H1 (cell line): Measurements from ENCODE around the gene TSPEAR. TPM values are rescaled to one million over a fixed set of nuclear protein-coding genes. Genes with fewer than 3 reads are reported as not detected.

Experiments used
- CTCF ChIA-PET: fragments of 300-600 bp; sonication (Branson Sonifier 250); formaldehyde crosslinking; loops from one replicate; lab custom pipeline; 2021; ENCODE audit not compliant: partially characterized antibody; lab: Charles Lee
- POLR2A ChIA-PET: fragments of 300-600 bp; sonication (Branson Sonifier 250); formaldehyde crosslinking; loops from one replicate; lab custom pipeline; 2021; ENCODE audit warnings: inconsistent platforms; ENCODE audit not compliant: partially characterized antibody; lab: Charles Lee
- DNase-seq, 2 experiments: peaks; one replicate each; pipeline versions ENCODE4 v3.0.0 to v3.0.0-alpha.2; 2010 to 2022; ENCODE audit warnings: low spot score in 2 of 2, low read depth in 1 of 2, mixed read lengths in 1 of 2
- FAIRE-seq: peaks from 2 replicates; lab custom pipeline; 2011; peaks lifted over from hg19 to GRCh38; lab: Jason Lieb, UNC
- H2AFZ ChIP-seq: 2 replicates; pipeline ENCODE4 v1.8.1; 2012; ENCODE audit warnings: low read length, inconsistent platforms
- H2AK5ac ChIP-seq: 2 replicates; pipeline ENCODE4 v1.6.1; 2013; ENCODE audit warnings: low read depth, low read length
- H2BK120ac ChIP-seq: replicated peaks from 2 replicates; pipeline ENCODE3; 2013; ENCODE audit warnings: low read depth, low read length, inconsistent platforms
- H2BK12ac ChIP-seq: 2 replicates; pipeline ENCODE4 v1.6.1; 2013; ENCODE audit warnings: low read depth, low read length
- H2BK15ac ChIP-seq: 2 replicates; pipeline ENCODE4 v1.6.1; 2013; ENCODE audit warnings: low read length
- H2BK20ac ChIP-seq: 2 replicates; pipeline ENCODE4 v1.6.1; 2013; ENCODE audit warnings: low read length
- H2BK5ac ChIP-seq: 2 replicates; pipeline ENCODE4 v1.6.1; 2013; ENCODE audit warnings: low read depth, low read length
- H3K14ac ChIP-seq: 2 replicates; pipeline ENCODE4 v1.6.1; 2013; ENCODE audit warnings: inconsistent platforms; ENCODE audit not compliant: insufficient read length
- H3K18ac ChIP-seq: 2 replicates; pipeline ENCODE4 v1.6.1; 2013; ENCODE audit warnings: low read length; ENCODE audit errors: extremely low read depth
- H3K23ac ChIP-seq: 2 replicates; pipeline ENCODE4 v1.6.1; 2013; ENCODE audit warnings: inconsistent platforms; ENCODE audit not compliant: insufficient read length
- H3K23me2 ChIP-seq: 2 replicates; pipeline ENCODE4 v1.6.1; 2013; ENCODE audit warnings: low read depth, low read length
- H3K27ac ChIP-seq: 2 replicates; pipeline ENCODE4 v1.6.1; 2011; ENCODE audit warnings: low read depth, low read length, inconsistent platforms
- H3K27me3 ChIP-seq, 4 experiments: replicated peaks in 1 of 4; 1 replicate in 1 of 4; 2 replicates in 3 of 4; pipeline versions ENCODE4 v1.6.1 to v1.8.1; 2011 to 2013; ENCODE audit warnings: low read length in 3 of 4, mild to moderate bottlenecking in 3 of 4, inconsistent platforms in 2 of 4, mixed read lengths in 2 of 4, moderate library complexity in 1 of 4; ENCODE audit not compliant: control insufficient read depth in 3 of 4, insufficient read depth in 3 of 4; ENCODE audit errors: extremely low read depth in 1 of 4
- H3K36me3 ChIP-seq, 4 experiments: 2 replicates each; pipeline versions ENCODE4 v1.6.1 to v1.8.1; 2011 to 2013; ENCODE audit warnings: mild to moderate bottlenecking in 4 of 4, low read length in 3 of 4, moderate library complexity in 2 of 4, control low read depth in 1 of 4, inconsistent platforms in 1 of 4; ENCODE audit not compliant: insufficient read depth in 4 of 4, control insufficient read depth in 2 of 4
- H3K4ac ChIP-seq: replicated peaks from 2 replicates; pipeline ENCODE3; 2013; ENCODE audit warnings: low read length, low read depth, mixed read lengths, inconsistent platforms; ENCODE audit not compliant: insufficient read length
- H3K4me1 ChIP-seq, 4 experiments: replicated peaks in 1 of 4; 1 replicate in 1 of 4; 2 replicates in 3 of 4; pipeline versions ENCODE4 v1.6.1 to v1.8.1; 2011 to 2013; ENCODE audit warnings: low read length in 3 of 4, inconsistent platforms in 2 of 4, mixed read lengths in 1 of 4; ENCODE audit not compliant: insufficient read depth in 4 of 4, control insufficient read depth in 3 of 4
- H3K4me2 ChIP-seq, 2 experiments: 2 replicates each; pipeline versions ENCODE4 v1.6.1 to v1.8.1; 2011 to 2013; ENCODE audit warnings: low read depth in 2 of 2, low read length in 2 of 2, control low read depth in 1 of 2, inconsistent platforms in 1 of 2, mild to moderate bottlenecking in 1 of 2; ENCODE audit not compliant: insufficient read depth in 1 of 2
- H3K4me3 ChIP-seq, 4 experiments: fragments of 200-600, 300-600 bp in 1 of 4; sonication (generic), shearing (Covaris generic), sonication (Bioruptor Twin) in 1 of 4; 2 replicates each; pipeline versions ENCODE4 v1.5.1 to v1.8.1; 2011 to 2016; ENCODE audit warnings: low read length in 4 of 4, low read depth in 3 of 4, control low read depth in 2 of 4, inconsistent platforms in 2 of 4, mild to moderate bottlenecking in 2 of 4, mixed read lengths in 1 of 4, moderate library complexity in 1 of 4; ENCODE audit not compliant: insufficient read depth in 2 of 4; ENCODE audit errors: extremely low read depth in 1 of 4
- H3K56ac ChIP-seq: replicated peaks from 2 replicates; pipeline ENCODE3; 2013; ENCODE audit warnings: low read depth, mild to moderate bottlenecking, mixed read lengths, low read length, inconsistent platforms; ENCODE audit not compliant: insufficient read length
- H3K79me1 ChIP-seq: 2 replicates; pipeline ENCODE4 v1.6.1; 2013; ENCODE audit warnings: low read depth, low read length, control low read depth
- H3K79me2 ChIP-seq, 2 experiments: 2 replicates each; pipeline versions ENCODE4 v1.6.1 to v1.8.1; 2012 to 2013; ENCODE audit warnings: low read length in 2 of 2, mild to moderate bottlenecking in 2 of 2, inconsistent platforms in 1 of 2; ENCODE audit not compliant: insufficient read depth in 2 of 2, control insufficient read depth in 1 of 2
- H3K9ac ChIP-seq, 4 experiments: replicated peaks in 1 of 4; 1 replicate in 1 of 4; 2 replicates in 3 of 4; pipeline versions ENCODE4 v1.6.1 to v1.8.1; 2011 to 2013; ENCODE audit warnings: low read depth in 3 of 4, low read length in 3 of 4, control low read depth in 2 of 4, mild to moderate bottlenecking in 2 of 4, moderate library complexity in 2 of 4, inconsistent platforms in 1 of 4; ENCODE audit errors: extremely low read depth in 1 of 4
- H3K9me3 ChIP-seq, 2 experiments: 2 replicates each; pipeline versions ENCODE4 v1.6.1 to v1.8.1; 2012 to 2013; ENCODE audit warnings: mild to moderate bottlenecking in 2 of 2, moderate library complexity in 2 of 2, control low read depth in 1 of 2, inconsistent platforms in 1 of 2, low read depth in 1 of 2, low read length in 1 of 2, mixed read lengths in 1 of 2; ENCODE audit not compliant: insufficient read depth in 2 of 2
- H4K20me1 ChIP-seq, 2 experiments: replicated peaks in 1 of 2; 2 replicates each; pipeline versions ENCODE3 to v1.8.1; 2011 to 2013; ENCODE audit warnings: inconsistent platforms in 2 of 2, low read length in 2 of 2, mild to moderate bottlenecking in 1 of 2; ENCODE audit not compliant: insufficient read depth in 2 of 2, control insufficient read depth in 1 of 2
- H4K5ac ChIP-seq: 2 replicates; pipeline ENCODE4 v1.6.1; 2013; ENCODE audit warnings: low read length, low read depth, mixed read lengths, inconsistent platforms; ENCODE audit not compliant: insufficient read length
- H4K8ac ChIP-seq: 2 replicates; pipeline ENCODE4 v1.8.0; 2013; ENCODE audit warnings: mild to moderate bottlenecking, moderate library complexity, low read length, inconsistent platforms; ENCODE audit not compliant: insufficient read depth; ENCODE audit errors: extremely low read depth
- H4K91ac ChIP-seq: replicated peaks from 2 replicates; pipeline ENCODE3; 2013; ENCODE audit warnings: low read length, mixed read lengths, inconsistent platforms; ENCODE audit not compliant: insufficient read length
- BCL11A ChIP-seq, 2 experiments: IDR thresholded peaks; one replicate each; pipeline ENCODE4 v1.6.1; 2011; ENCODE audit warnings: low read depth in 2 of 2, low read length in 2 of 2, mild to moderate bottlenecking in 2 of 2
- CTBP2 ChIP-seq: IDR thresholded peaks from 2 replicates; pipeline ENCODE4 v1.7.0; 2011; ENCODE audit warnings: borderline replicate concordance, mild to moderate bottlenecking, moderate library complexity, mixed read lengths, low read length; ENCODE audit not compliant: insufficient read depth, insufficient read length
- KDM1A ChIP-seq: fragments of 200-600, 300-600 bp; sonication (generic); IDR thresholded peaks from 2 replicates; pipeline ENCODE4 v1.7.1; 2016; ENCODE audit warnings: mild to moderate bottlenecking, low read length, borderline replicate concordance
- SP4 ChIP-seq: IDR thresholded peaks from 2 replicates; pipeline ENCODE4 v1.6.1; 2012; ENCODE audit warnings: low read length, inconsistent platforms
- WGBS, 2 experiments: shearing (Covaris generic) in 1 of 2; methylation state at CpG; one replicate each; pipeline versions ENCODE4 v1.1.6 to v1.1.7; 2013 to 2015; ENCODE audit warnings: low lambda C conversion rate in 2 of 2, mixed read lengths in 2 of 2, inconsistent platforms in 1 of 2, low coverage in 1 of 2, missing lambda C conversion rate in 1 of 2; ENCODE audit not compliant: insufficient replicate concordance in 2 of 2, insufficient coverage in 1 of 2, insufficient read length in 1 of 2; ENCODE audit errors: extremely low coverage in 1 of 2, missing lambda C conversion rate in 1 of 2; 5-methylcytosine and 5-hydroxymethylcytosine counted together
- polyA plus RNA-seq, 7 experiments: library from polyadenylated mRNA; depleted of rRNA in 3 of 7; stranded (reverse) in 5 of 7; unstranded in 2 of 7; fragments of >200 nt in 5 of 7; fragments of 200-250 nt in 2 of 7; gene quantifications; 1 replicate in 5 of 7; 2 replicates in 1 of 7; 4 replicates in 1 of 7; pipeline versions ENCODE4 v1.2.1 to v1.2.3, GENCODE V29; 2011 to 2013; ENCODE audit warnings: missing spikeins in 2 of 7, mixed read lengths in 2 of 7
- total RNA-seq: library from RNA; stranded (reverse); fragmentation: NEBNext Ultra II Directional; extraction: Animal tissue kit (Norgen Biotek cat#: 25700); gene quantifications from 2 replicates; pipeline ENCODE4 v1.2.1, GENCODE V29; 2021
- TF ChIP-seq, protein P1 (sequence below), 3 experiments: IDR thresholded peaks; 1 replicate in 2 of 3; 2 replicates in 1 of 3; pipeline versions ENCODE4 v1.5.1 to v1.6.1; 2011; ENCODE audit warnings: low read length in 3 of 3, mild to moderate bottlenecking in 3 of 3, inconsistent platforms in 2 of 3, low read depth in 1 of 3, moderate library complexity in 1 of 3; ENCODE audit not compliant: insufficient read depth in 1 of 3; ENCODE audit errors: control extremely low read depth in 1 of 3

The TSPEAR gene
- total and polyA plus RNA-seq, 2 of the 8 experiments (the other 6 are each of a cell fraction or from before 2014, with no cell fraction given), result 0.58 to 0.89 TPM

- DNase-seq, result no peak
- Histone ChIP-seq H4K91ac (no peak within 1 kb of the TSS), H2AK5ac (peak within 1 kb of the TSS; percentile 75; the same call in 1 of the 2 replicates), H3K9me3 (peaks cover 3 to 4% of the 10 kb centered on the region in 2 experiments; a peak in 1 of 4 replicates), H2BK15ac (peak within 1 kb of the TSS; percentile 72; the same call in 1 of the 2 replicates), H3K23me2 (no peaks in the 10 kb centered on the region), H4K8ac (peak within 1 kb of the TSS; percentile 57), H4K5ac (no peak within 1 kb of the TSS), H3K4me1 (peaks cover 0 to 2% (median 0%) of the 10 kb centered on the region in 4 experiments; a peak in 1 of 7 replicates), H3K9ac (no peak within 1 kb of the TSS), H3K79me1 (no peaks in the 10 kb centered on the region), H3K4me3 (no peak within 1 kb of the TSS), H3K27ac (no peak within 1 kb of the TSS), H3K56ac (no peak within 1 kb of the TSS), H3K4me2 (no peak within 1 kb of the TSS), H2BK12ac (peak within 1 kb of the TSS; percentile 60; the same call in 1 of the 2 replicates), H2BK120ac (no peak within 1 kb of the TSS), H3K23ac (no peak within 1 kb of the TSS), H3K4ac (no peak within 1 kb of the TSS), H2AFZ (no peak within 1 kb of the TSS), H3K14ac (no peak within 1 kb of the TSS), H2BK20ac (no peak within 1 kb of the TSS), H3K36me3 (no peaks in the 10 kb centered on the region), H3K79me2 (no peaks in the 10 kb centered on the region), H4K20me1 (no peaks in the 10 kb centered on the region), H3K27me3 (no peaks in the 10 kb centered on the region), H2BK5ac (0 out of 2 replicates have a peak within 1 kb of the TSS, but pooled peaks have one; percentile 52), H3K18ac (no peak within 1 kb of the TSS; the same call in 1 of the 2 replicates)
- CTCF ChIA-PET, result interaction anchor here (0.6 to 1.7 kb wide), 4 partner anchors 9 to 151 kb away, joined by 3 to 4 read pairs (median 3); no protein-coding TSS in a partner anchor
- WGBS, 2 experiments, result 80% methylated on average over 21 of the region's 21 CpGs; no CpG with 5 or more reads in 1 of the 2 experiments
- POLR2A ChIA-PET, result interaction anchor here (0.9 to 1.2 kb wide), 2 partner anchors 10 to 12 kb away, joined by 3 read pairs; no protein-coding TSS in a partner anchor
- no peak for FAIRE-seq
- TF ChIP-seq, protein P1, sequence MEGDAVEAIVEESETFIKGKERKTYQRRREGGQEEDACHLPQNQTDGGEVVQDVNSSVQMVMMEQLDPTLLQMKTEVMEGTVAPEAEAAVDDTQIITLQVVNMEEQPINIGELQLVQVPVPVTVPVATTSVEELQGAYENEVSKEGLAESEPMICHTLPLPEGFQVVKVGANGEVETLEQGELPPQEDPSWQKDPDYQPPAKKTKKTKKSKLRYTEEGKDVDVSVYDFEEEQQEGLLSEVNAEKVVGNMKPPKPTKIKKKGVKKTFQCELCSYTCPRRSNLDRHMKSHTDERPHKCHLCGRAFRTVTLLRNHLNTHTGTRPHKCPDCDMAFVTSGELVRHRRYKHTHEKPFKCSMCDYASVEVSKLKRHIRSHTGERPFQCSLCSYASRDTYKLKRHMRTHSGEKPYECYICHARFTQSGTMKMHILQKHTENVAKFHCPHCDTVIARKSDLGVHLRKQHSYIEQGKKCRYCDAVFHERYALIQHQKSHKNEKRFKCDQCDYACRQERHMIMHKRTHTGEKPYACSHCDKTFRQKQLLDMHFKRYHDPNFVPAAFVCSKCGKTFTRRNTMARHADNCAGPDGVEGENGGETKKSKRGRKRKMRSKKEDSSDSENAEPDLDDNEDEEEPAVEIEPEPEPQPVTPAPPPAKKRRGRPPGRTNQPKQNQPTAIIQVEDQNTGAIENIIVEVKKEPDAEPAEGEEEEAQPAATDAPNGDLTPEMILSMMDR (IDR thresholded peaks at IDR 0.05; ENCODE audit: control extremely low read depth in 1 of 3, insufficient read depth in 1 of 3, low read depth in 1 of 3, low read length in 3 of 3), result no peak
- no peak for TF ChIP-seq BCL11A (IDR thresholded peaks at IDR 0.05; ENCODE audit: low read depth in 2 of 2, low read length in 2 of 2)
- no peak for TF ChIP-seq SP4
- TF ChIP-seq CTBP2, result no peak
- no peak for TF ChIP-seq KDM1A
These were observed 171.2 kb downstream of the TSPEAR start, which contains the start of gene KRTAP10-1 for GRCh38 chr21:44539991-44540666. TSS of gene KRTAP10-1 (minus strand) at chr21:44540195. CDS start at chr21:44540150, 45 bp downstream.
